HCT116 (cell line): ENCODE data around the gene THEMIS. TPM values are rescaled to one million over a fixed set of nuclear protein-coding genes. Genes with fewer than 3 reads are reported as not detected.

Experiments used
- ATAC-seq: fragments of 200-7000 bp; cut with Tn5 transposase; 2 replicates; pipeline ENCODE4 v1.9.1; 2020; ENCODE audit warnings: mild to moderate bottlenecking, moderate library complexity
- BruUV-seq: library from RNA; stranded (reverse); fragments of 400-500 nt; replicated peaks from 2 replicates; lab custom pipeline; 2021; lab: Mats Ljungman, UMichigan
- CTCF ChIA-PET: fragments of 300-600 bp; sonication (Branson Sonifier 250); formaldehyde crosslinking; loops from one replicate; lab custom pipeline; 2021; ENCODE audit warnings: antibody characterized with exemption; lab: Charles Lee
- POLR2A ChIA-PET: fragments of 300-600, 350-600 bp; sonication (Branson Sonifier 250); formaldehyde crosslinking; loops from one replicate; lab custom pipeline; 2021; ENCODE audit warnings: antibody characterized with exemption; lab: Charles Lee
- RAD21 ChIA-PET, 2 experiments: fragments of 300-600 bp; sonication (Branson Sonifier 250); formaldehyde crosslinking; loops; one replicate each; lab custom pipeline; 2023; ENCODE audit warnings: low total read pairs in 2 of 2; ENCODE audit not compliant: uncharacterized antibody in 2 of 2, unreplicated experiment in 2 of 2, low non-redundant PET in 1 of 2; lab: Charles Lee
- DNase-seq: peaks from one replicate; pipeline ENCODE4 v3.0.0-alpha.2; 2010; ENCODE audit warnings: low read depth, low spot score
- H2AFZ ChIP-seq: fragments of 200-600 bp; shearing (Covaris generic), sonication (generic); 2 replicates; pipeline ENCODE4 v1.6.1; 2017; ENCODE audit warnings: low read depth, mixed run types, mixed read lengths, antibody characterized with exemption, low read length; ENCODE audit not compliant: poor library complexity, severe bottlenecking
- H3K27ac ChIP-seq: 2 replicates; pipeline ENCODE4 v1.5.1; 2012; ENCODE audit warnings: low read depth, low read length
- H3K27me3 ChIP-seq: fragments of 200-600 bp; sonication (generic); 2 replicates; pipeline ENCODE4 v1.6.1; 2016; ENCODE audit warnings: mixed run types, low read length, mixed read lengths; ENCODE audit not compliant: insufficient read depth
- H3K36me3 ChIP-seq, 2 experiments: fragments of 200-500 bp in 1 of 2; fragments of 200-600 bp in 1 of 2; sonication (Bioruptor generic) in 1 of 2; sonication (generic) in 1 of 2; 2 replicates each; pipeline versions ENCODE4 v1.5.1 to v1.6.1; 2014 to 2016; ENCODE audit warnings: low read length in 2 of 2, inconsistent platforms in 1 of 2, mixed read lengths in 1 of 2, mixed run types in 1 of 2; ENCODE audit not compliant: insufficient read depth in 2 of 2, control insufficient read depth in 1 of 2
- H3K4me1 ChIP-seq, 2 experiments: fragments of 200-600 bp in 1 of 2; sonication (generic) in 1 of 2; 2 replicates each; pipeline versions ENCODE4 v1.5.1 to v1.6.1; 2012 to 2017; ENCODE audit warnings: low read length in 2 of 2, inconsistent platforms in 1 of 2, mild to moderate bottlenecking in 1 of 2, mixed read lengths in 1 of 2, mixed run types in 1 of 2, moderate library complexity in 1 of 2; ENCODE audit not compliant: insufficient read depth in 2 of 2, control insufficient read depth in 1 of 2
- H3K4me2 ChIP-seq: fragments of 200-600 bp; sonication (generic); 2 replicates; pipeline ENCODE4 v1.6.1; 2017; ENCODE audit warnings: mixed run types, low read length, mixed read lengths
- H3K4me3 ChIP-seq, 2 experiments: fragments of 200-600 bp in 1 of 2; sonication (generic) in 1 of 2; replicated peaks in 1 of 2; 2 replicates each; pipeline ENCODE4 v1.5.1; 2011 to 2016; ENCODE audit warnings: low read length in 2 of 2, control low read depth in 1 of 2, low read depth in 1 of 2, mild to moderate bottlenecking in 1 of 2, mixed read lengths in 1 of 2, mixed run types in 1 of 2
- H3K79me2 ChIP-seq: fragments of 200-600 bp; sonication (generic); 2 replicates; pipeline ENCODE4 v1.6.1; 2017; ENCODE audit warnings: mild to moderate bottlenecking, mixed run types, low read length, moderate library complexity, mixed read lengths; ENCODE audit not compliant: insufficient read depth
- H3K9ac ChIP-seq: fragments of 200-600 bp; sonication (generic); 2 replicates; pipeline ENCODE4 v1.6.1; 2016; ENCODE audit warnings: low read length, mixed read lengths
- H3K9me2 ChIP-seq: fragments of 200-600 bp; sonication (generic), shearing (Covaris generic); 2 replicates; pipeline ENCODE4 v1.6.1; 2017; ENCODE audit warnings: mixed run types, mild to moderate bottlenecking, moderate library complexity; ENCODE audit not compliant: insufficient read depth
- H3K9me3 ChIP-seq, 2 experiments: fragments of 200-500 bp in 1 of 2; fragments of 200-600 bp in 1 of 2; sonication (Bioruptor generic) in 1 of 2; sonication (generic) in 1 of 2; 2 replicates each; pipeline ENCODE4 v1.6.1; 2014 to 2017; ENCODE audit warnings: low read length in 2 of 2, mixed read lengths in 2 of 2, inconsistent platforms in 1 of 2, low read depth in 1 of 2, mild to moderate bottlenecking in 1 of 2, mixed run types in 1 of 2, moderate library complexity in 1 of 2; ENCODE audit not compliant: control insufficient read depth in 1 of 2, insufficient read depth in 1 of 2
- H4K20me1 ChIP-seq: fragments of 200-600 bp; sonication (generic), shearing (Covaris generic); 2 replicates; pipeline ENCODE4 v1.6.1; 2017; ENCODE audit warnings: mixed run types, mild to moderate bottlenecking, moderate library complexity; ENCODE audit not compliant: insufficient read depth
- ATF3 ChIP-seq: IDR thresholded peaks from 2 replicates; pipeline ENCODE4 v1.6.1; 2012
- CBX3 ChIP-seq: IDR thresholded peaks from 2 replicates; pipeline ENCODE4 v1.6.1; 2012; ENCODE audit warnings: low read depth
- CEBPB ChIP-seq: IDR thresholded peaks from 2 replicates; pipeline ENCODE4 v1.6.1; 2012; ENCODE audit warnings: low read depth
- CTCF ChIP-seq, 3 experiments: fragments of 200-600 bp in 1 of 3; sonication (generic) in 1 of 3; IDR thresholded peaks in 2 of 3; conservative IDR thresholded peaks in 1 of 3; 2 replicates each; pipeline ENCODE4 v1.5.1; 2012 to 2017; ENCODE audit warnings: low read depth in 2 of 3, low read length in 2 of 3, antibody characterized with exemption in 1 of 3, borderline replicate concordance in 1 of 3, control low read depth in 1 of 3, mild to moderate bottlenecking in 1 of 3, mixed read lengths in 1 of 3, mixed run types in 1 of 3, moderate library complexity in 1 of 3; ENCODE audit not compliant: insufficient read depth in 1 of 3
- ELF1 ChIP-seq: IDR thresholded peaks from 2 replicates; pipeline ENCODE4 v1.6.1; 2012; ENCODE audit warnings: low read depth, borderline replicate concordance
- EZH2 ChIP-seq: fragments of 200-600 bp; sonication (generic); IDR thresholded peaks from 2 replicates; pipeline ENCODE4 v1.6.1; 2017; ENCODE audit warnings: antibody characterized with exemption, mixed run types
- POLR2A ChIP-seq: IDR thresholded peaks from 2 replicates; pipeline ENCODE4 v1.7.0; 2011; ENCODE audit warnings: borderline replicate concordance; ENCODE audit not compliant: insufficient read depth, insufficient read length; ENCODE audit errors: extremely low read depth
- TCF7L2 ChIP-seq: IDR thresholded peaks from 2 replicates; pipeline ENCODE4 v1.7.0; 2011; ENCODE audit warnings: borderline replicate concordance, inconsistent platforms; ENCODE audit not compliant: insufficient read depth, insufficient read length; ENCODE audit errors: extremely low read depth
- ZFX ChIP-seq: fragments of 450-650 bp; IDR thresholded peaks from 2 replicates; pipeline ENCODE4 v1.6.1; 2017
- intact Hi-C: fragments of 100-400 bp; cut with micrococcal nuclease; formaldehyde crosslinking; loops from 2 replicates; pipeline ENCODE4 v1.10.0; 2022
- total RNA-seq: library from RNA; stranded (reverse); gene quantifications from one replicate; pipeline ENCODE4 v1.2.1, GENCODE V29; 2021; ENCODE audit not compliant: unreplicated experiment

Gene THEMIS
- total RNA-seq, 1 experiment from 2014 or later, result 0.20 TPM

GRCh38 chr6:127920804-127921203 is 19.9 kb upstream of the THEMIS start:
- no TSS peak for BruUV-seq
- POLR2A ChIA-PET, result no interaction called here
- H3K9ac ChIP-seq, result no peak overlapping the region
- H2AFZ ChIP-seq, result no peak overlapping the region
- no peaks in the 10 kb centered on the region for H3K9me2 ChIP-seq
- no peak overlapping the region for H3K27ac ChIP-seq
- no peak for TF ChIP-seq EZH2
- TF ChIP-seq TCF7L2, result no peak
- TF ChIP-seq ATF3, result no peak
- no peak for TF ChIP-seq CEBPB
- TF ChIP-seq POLR2A, result no peak
- no peak for TF ChIP-seq ELF1
- no peak for TF ChIP-seq CTCF (IDR thresholded peaks at IDR 0.05 in 2 of 3, conservative IDR thresholded peaks at IDR 0.05 in 1 of 3; ENCODE audit: borderline replicate concordance in 1 of 3, insufficient read depth in 1 of 3, low read depth in 2 of 3, low read length in 2 of 3)
- no peak for TF ChIP-seq CBX3
- TF ChIP-seq ZFX, result no peak
- RAD21 ChIA-PET, result no interaction called here
- H3K79me2 ChIP-seq, result no peaks in the 10 kb centered on the region
- H3K4me3 ChIP-seq, result no peak overlapping the region
- ATAC-seq (no peak), DNase-seq (no peak)
- H3K36me3 ChIP-seq, result no peaks in the 10 kb centered on the region
- no peaks in the 10 kb centered on the region for H3K27me3 ChIP-seq
- no peaks in the 10 kb centered on the region for H3K4me1 ChIP-seq
- no peaks in the 10 kb centered on the region for H4K20me1 ChIP-seq
- intact Hi-C loops, result no loop called here
- H3K9me3 ChIP-seq, result no peaks in the 10 kb centered on the region; a peak in 1 of 4 replicates
- no peak overlapping the region for H3K4me2 ChIP-seq
- CTCF ChIA-PET, result no interaction called here
